Stimulated activated CD8-positive, alpha-beta memory T cell treated with anti-CD3 and anti-CD28 coated beads, Interleukin-15, amount 100 ng/mL, for 24 hours (primary cell): ENCODE measurements around the gene GNLY.
"Not testable (repeated sequence)": the region's sequence is repeated elsewhere in the genome, so short reads cannot be mapped to it uniquely, and the experiment has no call there.

Experiments used
- DNase-seq: peaks from one replicate; pipeline ENCODE4 v3.0.0-alpha.2; 2020; ENCODE audit warnings: low read depth

Gene GNLY

GRCh38 chr2:85710687-85711577, 16.8 kb downstream of the GNLY start:
- no peak for DNase-seq

- DNase-seq, result no peak
Observed at GRCh38 chr2:85711578-85712060, 17.5 kb downstream of the GNLY start.

- no peak for DNase-seq
Observed at GRCh38 chr2:85712336-85712735, 18.2 kb downstream of the GNLY start.

GRCh38 chr2:85712849-85713612, 18.9 kb downstream of the GNLY start:
- DNase-seq, result no peak

- no peak for DNase-seq
Observed at GRCh38 chr2:85713836-85714235, 19.7 kb downstream of the GNLY start.

- DNase-seq, result not testable (repeated sequence)
Observed at GRCh38 chr2:85714421-85714820, 20.3 kb downstream of the GNLY start.

GRCh38 chr2:85714841-85715240, 20.7 kb downstream of the GNLY start:
- no peak for DNase-seq

- DNase-seq, result no peak
Observed at GRCh38 chr2:85716346-85716914, 22.3 kb downstream of the GNLY start.

- DNase-seq, result no peak
Observed at GRCh38 chr2:85717308-85718008, 23.3 kb downstream of the GNLY start.

- no peak for DNase-seq
Observed at GRCh38 chr2:85718009-85718391, 23.8 kb downstream of the GNLY start.

- DNase-seq, result no peak
Observed at GRCh38 chr2:85718885-85719492, 24.8 kb downstream of the GNLY start.

- DNase-seq, result no peak
Observed at GRCh38 chr2:85719609-85720240, 25.6 kb downstream of the GNLY start.

- DNase-seq, result no peak
Observed at GRCh38 chr2:85720533-85720932, 26.4 kb downstream of the GNLY start.

- DNase-seq, result no peak
Observed at GRCh38 chr2:85721641-85722040, 27.5 kb downstream of the GNLY start.

GRCh38 chr2:85722519-85722918, 28.4 kb downstream of the GNLY start:
- DNase-seq, result no peak

GRCh38 chr2:85723707-85724360, 29.7 kb downstream of the GNLY start:
- DNase-seq, result no peak

GRCh38 chr2:85724731-85725181, 30.6 kb downstream of the GNLY start:
- DNase-seq, result no peak

GRCh38 chr2:85725451-85725850, 31.3 kb downstream of the GNLY start:
- DNase-seq, result no peak

- DNase-seq, result no peak
Observed at GRCh38 chr2:85727798-85728197, 33.6 kb downstream of the GNLY start.

GRCh38 chr2:85728342-85728741, 34.2 kb downstream of the GNLY start:
- no peak for DNase-seq
